ENCODE results near the gene MUC15. TPM values are rescaled to one million over a fixed set of nuclear protein-coding genes. Genes with fewer than 3 reads are reported as not detected.

Gene MUC15
- total and polyA plus RNA-seq, 2 of the 8 experiments (the other 6 are each of a cell fraction or from before 2014, with no cell fraction given), result not detected

GRCh38 chr11:26549176-26549575, 22.9 kb downstream of the MUC15 start:
- H3K79me1 ChIP-seq (ENCODE audit: low read depth, low read length), result no peaks in the 10 kb centered on the region
- WGBS, 2 experiments (ENCODE audit: extremely low coverage in 1 of 2, insufficient coverage in 1 of 2, insufficient read length in 1 of 2, insufficient replicate concordance in 2 of 2, low coverage in 1 of 2, low lambda C conversion rate in 2 of 2, missing lambda C conversion rate in 1 of 2), result 68% methylated on average over 2 of the region's 2 CpGs; no CpG with 5 or more reads in 1 of the 2 experiments
- no peak overlapping the region for H2BK12ac ChIP-seq (ENCODE audit: low read depth, low read length)
- H3K23me2 ChIP-seq (ENCODE audit: low read depth, low read length), result no peaks in the 10 kb centered on the region
- no peaks in the 10 kb centered on the region for H3K27me3 ChIP-seq (replicated peaks in 1 of 4; ENCODE audit: control insufficient read depth in 3 of 4, extremely low read depth in 1 of 4, insufficient read depth in 3 of 4, low read length in 3 of 4)
- H2BK20ac ChIP-seq (ENCODE audit: low read length), result no peak overlapping the region
- H2AFZ ChIP-seq (ENCODE audit: low read length), result no peak overlapping the region
- no peaks in the 10 kb centered on the region for H3K36me3 ChIP-seq (ENCODE audit: control insufficient read depth in 2 of 4, insufficient read depth in 4 of 4, low read length in 3 of 4)
- DNase-seq (ENCODE audit: low read depth in 1 of 2, low spot score in 2 of 2) (no peak), FAIRE-seq (no peak)
- no peak overlapping the region for H3K4me2 ChIP-seq (ENCODE audit: insufficient read depth in 1 of 2, low read depth in 2 of 2, low read length in 2 of 2)
- H3K23ac ChIP-seq (ENCODE audit: insufficient read length), result no peak overlapping the region
- no peak overlapping the region for H3K4me3 ChIP-seq (ENCODE audit: extremely low read depth in 1 of 4, insufficient read depth in 2 of 4, low read depth in 3 of 4, low read length in 4 of 4)
- H4K8ac ChIP-seq (ENCODE audit: extremely low read depth, insufficient read depth, low read length), result no peak overlapping the region
- H4K5ac ChIP-seq (ENCODE audit: insufficient read length, low read depth, low read length), result no peak overlapping the region
- H3K18ac ChIP-seq (ENCODE audit: extremely low read depth, low read length), result no peak overlapping the region
- H4K91ac ChIP-seq (replicated peaks; ENCODE audit: insufficient read length, low read length), result no peak overlapping the region
- H3K9me3 ChIP-seq (ENCODE audit: insufficient read depth in 2 of 2, low read depth in 1 of 2, low read length in 1 of 2), result no peaks in the 10 kb centered on the region
- H2BK5ac ChIP-seq (ENCODE audit: low read depth, low read length), result no peak overlapping the region
- H3K27ac ChIP-seq (ENCODE audit: low read depth, low read length), result no peak overlapping the region
- H3K79me2 ChIP-seq (ENCODE audit: control insufficient read depth in 1 of 2, insufficient read depth in 2 of 2, low read length in 2 of 2), result no peaks in the 10 kb centered on the region
- no peak overlapping the region for H2BK15ac ChIP-seq (ENCODE audit: low read length)
- no peak overlapping the region for H3K14ac ChIP-seq (ENCODE audit: insufficient read length)
- no peak overlapping the region for H3K56ac ChIP-seq (replicated peaks; ENCODE audit: insufficient read length, low read depth, low read length)
- H2AK5ac ChIP-seq (ENCODE audit: low read depth, low read length), result no peak overlapping the region
- ChIA-PET POLR2A (ENCODE audit: partially characterized antibody) (no interaction called here), CTCF (ENCODE audit: partially characterized antibody) (interaction anchor here (0.6 to 4.0 kb wide), 4 partner anchors 25 to 488 kb away, joined by 3 to 23 read pairs (median 4); no protein-coding TSS in a partner anchor)
- H3K4me1 ChIP-seq (replicated peaks in 1 of 4; ENCODE audit: control insufficient read depth in 3 of 4, insufficient read depth in 4 of 4, low read length in 3 of 4), result no peaks in the 10 kb centered on the region
- H4K20me1 ChIP-seq (replicated peaks in 1 of 2; ENCODE audit: control insufficient read depth in 1 of 2, insufficient read depth in 2 of 2, low read length in 2 of 2), result no peaks in the 10 kb centered on the region
- H2BK120ac ChIP-seq (replicated peaks; ENCODE audit: low read depth, low read length), result no peak overlapping the region
- no peak overlapping the region for H3K9ac ChIP-seq (replicated peaks in 1 of 4; ENCODE audit: extremely low read depth in 1 of 4, low read depth in 3 of 4, low read length in 3 of 4)
- H3K4ac ChIP-seq (replicated peaks; ENCODE audit: insufficient read length, low read depth, low read length), result no peak overlapping the region
- TF ChIP-seq BACH1 (IDR thresholded peaks at IDR 0.05; ENCODE audit: low read length) (no peak), GTF2F1 (IDR thresholded peaks at IDR 0.05; ENCODE audit: borderline replicate concordance, low read depth, low read length) (no peak), PHF8 (conservative IDR thresholded peaks at IDR 0.05; ENCODE audit: low read depth, low read length) (no peak)
